Activated CD8-positive, alpha-beta T cell treated with anti-CD3 and anti-CD28 coated beads for 36 hours (primary cell): ENCODE data around the gene PTPN14. TPM values are rescaled to one million over a fixed set of nuclear protein-coding genes. Genes with fewer than 3 reads are reported as not detected.

Experiments used
- ATAC-seq: fragments of 200-7000 bp; cut with Tn5 transposase; one replicate; pipeline ENCODE4 v1.10.0; 2021; ENCODE audit warnings: mild to moderate bottlenecking, moderate library complexity
- CTCF ChIA-PET: fragments of 350-600 bp; sonication (Branson Sonifier 250); formaldehyde crosslinking; loops from one replicate; lab custom pipeline; 2021; ENCODE audit warnings: antibody characterized with exemption; lab: Charles Lee
- POLR2A ChIA-PET: fragments of 350-600 bp; sonication (Branson Sonifier 250); formaldehyde crosslinking; loops from one replicate; lab custom pipeline; 2021; ENCODE audit warnings: antibody characterized with exemption; lab: Charles Lee
- DNase-seq: peaks from one replicate; pipeline ENCODE4 v3.0.0-alpha.2; 2020
- H3K27ac Mint-ChIP-seq: one replicate; pipeline ENCODE4 v1.8.0; 2021; ENCODE audit warnings: mild to moderate bottlenecking, mixed read lengths
- H3K27me3 Mint-ChIP-seq: one replicate; pipeline ENCODE4 v1.8.0; 2021; ENCODE audit warnings: mixed read lengths
- H3K36me3 Mint-ChIP-seq: one replicate; pipeline ENCODE4 v1.8.0; 2021; ENCODE audit warnings: low read depth, mixed read lengths
- H3K4me1 Mint-ChIP-seq: one replicate; pipeline ENCODE4 v1.8.0; 2021; ENCODE audit warnings: low read depth, mixed read lengths
- H3K4me3 Mint-ChIP-seq: one replicate; pipeline ENCODE4 v1.8.0; 2021; ENCODE audit warnings: mild to moderate bottlenecking, moderate library complexity, mixed read lengths
- H3K9me3 Mint-ChIP-seq: one replicate; pipeline ENCODE4 v1.8.0; 2021; ENCODE audit warnings: mixed read lengths
- intact Hi-C: fragments of 100-400 bp; cut with micrococcal nuclease; formaldehyde crosslinking; loops from one replicate; pipeline ENCODE4 v1.10.0; 2022
- total RNA-seq, 2 experiments: library from RNA; stranded (reverse); gene quantifications; one replicate each; pipeline ENCODE4 v1.2.3, GENCODE V29; 2021
- TF ChIP-seq, protein P1 (sequence below): fragments of 200-600 bp; IDR thresholded peaks from one replicate; pipeline ENCODE4 v1.8.0; 2022; ENCODE audit warnings: antibody characterized with exemption, mild to moderate bottlenecking

Gene PTPN14
- total RNA-seq, 2 experiments from 2014 or later = 0.27 to 0.34 TPM

DNA sequence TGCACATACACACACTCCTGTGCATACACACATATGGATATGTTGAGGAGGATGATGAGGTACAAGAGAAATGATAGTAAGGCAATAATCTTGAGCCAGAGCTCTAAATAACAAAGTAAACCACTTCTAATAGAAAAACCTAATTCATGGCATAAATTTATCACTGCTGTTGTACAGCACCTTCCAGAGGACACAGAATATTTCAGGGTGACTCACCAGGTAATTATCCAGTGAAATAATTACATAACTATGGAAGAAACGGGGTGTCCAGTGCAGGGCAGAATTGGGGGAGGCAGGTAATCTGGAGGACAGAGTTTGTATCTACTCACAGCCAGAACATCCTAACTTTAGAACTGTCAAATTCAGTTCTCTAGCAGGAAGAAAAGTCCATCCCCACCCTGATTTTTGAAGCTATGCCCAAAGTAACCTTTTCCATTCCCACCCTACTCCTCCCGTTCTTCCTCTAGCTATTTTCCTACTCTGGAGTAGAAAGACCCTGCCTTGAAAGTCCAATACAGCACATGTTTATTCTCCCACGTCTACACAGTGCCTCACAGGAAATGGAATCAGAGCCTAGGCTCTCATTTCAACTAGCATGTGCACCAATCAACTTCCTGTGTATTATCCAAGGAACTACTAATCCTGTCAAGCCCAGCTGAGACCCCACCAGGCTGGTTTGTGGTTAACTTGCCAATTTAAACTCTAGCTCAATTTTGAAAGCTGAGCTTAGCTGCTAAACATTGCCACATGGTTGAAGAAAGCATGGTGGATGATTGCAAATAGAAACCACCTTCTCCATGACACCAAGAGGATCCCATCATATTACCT is 96.6 kb downstream of the PTPN14 start:
- peaks cover 11% of the 10 kb centered on the region for H3K4me1 Mint-ChIP-seq
- intact Hi-C loops = no loop called here
- CTCF ChIA-PET = interaction anchor here (1.3 to 1.6 kb wide), 3 partner anchors 14 to 193 kb away, joined by 3 to 4 read pairs (median 4); no protein-coding TSS in a partner anchor

GRCh38 chr1:214453109-214453722 is 98.2 kb downstream of the PTPN14 start:
- Mint-ChIP-seq H3K27me3 (peaks cover 11% of the 10 kb centered on the region), H3K27ac (no peak overlapping the region), H3K4me3 (no peak overlapping the region), H3K4me1 (peaks cover 11% of the 10 kb centered on the region), H3K9me3 (no peaks in the 10 kb centered on the region), H3K36me3 (no peaks in the 10 kb centered on the region)
- intact Hi-C loops = no loop called here
- TF ChIP-seq, protein P1, sequence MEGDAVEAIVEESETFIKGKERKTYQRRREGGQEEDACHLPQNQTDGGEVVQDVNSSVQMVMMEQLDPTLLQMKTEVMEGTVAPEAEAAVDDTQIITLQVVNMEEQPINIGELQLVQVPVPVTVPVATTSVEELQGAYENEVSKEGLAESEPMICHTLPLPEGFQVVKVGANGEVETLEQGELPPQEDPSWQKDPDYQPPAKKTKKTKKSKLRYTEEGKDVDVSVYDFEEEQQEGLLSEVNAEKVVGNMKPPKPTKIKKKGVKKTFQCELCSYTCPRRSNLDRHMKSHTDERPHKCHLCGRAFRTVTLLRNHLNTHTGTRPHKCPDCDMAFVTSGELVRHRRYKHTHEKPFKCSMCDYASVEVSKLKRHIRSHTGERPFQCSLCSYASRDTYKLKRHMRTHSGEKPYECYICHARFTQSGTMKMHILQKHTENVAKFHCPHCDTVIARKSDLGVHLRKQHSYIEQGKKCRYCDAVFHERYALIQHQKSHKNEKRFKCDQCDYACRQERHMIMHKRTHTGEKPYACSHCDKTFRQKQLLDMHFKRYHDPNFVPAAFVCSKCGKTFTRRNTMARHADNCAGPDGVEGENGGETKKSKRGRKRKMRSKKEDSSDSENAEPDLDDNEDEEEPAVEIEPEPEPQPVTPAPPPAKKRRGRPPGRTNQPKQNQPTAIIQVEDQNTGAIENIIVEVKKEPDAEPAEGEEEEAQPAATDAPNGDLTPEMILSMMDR = no peak
- DNase-seq (no peak), ATAC-seq (no peak)
- POLR2A ChIA-PET = no interaction called here
- CTCF ChIA-PET = interaction anchor here (1.5 kb wide), 1 partner anchor 192 kb away, joined by 4 read pairs; no protein-coding TSS in a partner anchor

More for the DNA sequence above, 96.6 kb downstream of the PTPN14 start:
- Mint-ChIP-seq H3K27ac (no peak overlapping the region), H3K4me3 (no peak overlapping the region), H3K27me3 (peaks cover 11% of the 10 kb centered on the region), H3K36me3 (no peaks in the 10 kb centered on the region), H3K9me3 (no peaks in the 10 kb centered on the region)
- no peak for ATAC-seq
- no peak for DNase-seq
- TF ChIP-seq, protein P1 = no peak
- POLR2A ChIA-PET = no interaction called here

DNA sequence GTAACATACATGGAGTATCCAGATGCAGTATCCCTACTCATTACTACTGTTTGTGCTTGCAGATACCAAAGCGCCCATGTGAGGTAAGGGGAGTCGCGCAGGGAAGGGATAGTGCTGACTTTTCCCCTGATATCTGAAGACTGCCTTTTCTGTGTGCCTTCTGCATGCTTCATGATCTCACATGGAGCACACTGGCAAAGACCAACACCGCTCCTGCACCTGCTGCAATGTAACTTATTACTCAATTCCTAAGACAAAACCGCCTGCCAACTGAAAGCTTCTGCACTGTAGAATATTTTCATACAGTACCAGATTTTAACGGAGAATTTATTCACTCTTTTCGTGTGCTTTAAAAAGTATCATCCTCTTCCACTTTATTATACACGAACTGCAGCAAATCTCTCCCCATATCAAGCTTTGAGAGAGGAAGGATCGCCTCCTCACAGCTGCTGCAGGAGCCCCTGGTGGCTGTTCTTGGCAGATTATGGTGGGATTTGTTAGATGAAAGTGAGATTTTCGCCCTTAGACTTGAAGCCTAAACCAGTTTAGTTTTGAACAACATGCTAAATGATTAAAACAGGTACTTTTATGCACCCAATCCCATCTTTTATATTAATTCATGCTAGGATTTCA is 99.1 kb downstream of the PTPN14 start:
- intact Hi-C loops = no loop called here
- Mint-ChIP-seq H3K27ac (no peak overlapping the region), H3K4me1 (peaks cover 14% of the 10 kb centered on the region), H3K4me3 (no peak overlapping the region), H3K9me3 (no peaks in the 10 kb centered on the region), H3K36me3 (no peaks in the 10 kb centered on the region), H3K27me3 (peaks cover 11% of the 10 kb centered on the region)
- CTCF ChIA-PET = interaction anchor here (0.7 to 1.0 kb wide), 2 partner anchors 72 to 120 kb away, joined by 3 read pairs; no protein-coding TSS in a partner anchor
- DNase-seq (no peak), ATAC-seq (no peak)
- TF ChIP-seq, protein P1 = no peak
- POLR2A ChIA-PET = no interaction called here

GRCh38 chr1:214451596-214451995 is 99.8 kb downstream of the PTPN14 start:
- H3K4me3 Mint-ChIP-seq = no peak overlapping the region

More at GRCh38 chr1:214451596-214451995, 99.8 kb downstream of the PTPN14 start:
- TF ChIP-seq, protein P1 = no peak
- Mint-ChIP-seq H3K36me3 (no peaks in the 10 kb centered on the region), H3K4me1 (peaks cover 19% of the 10 kb centered on the region), H3K27ac (no peak overlapping the region), H3K27me3 (peaks cover 11% of the 10 kb centered on the region), H3K9me3 (no peaks in the 10 kb centered on the region)
- POLR2A ChIA-PET = no interaction called here
- CTCF ChIA-PET = interaction anchor here (1.0 to 1.2 kb wide), 3 partner anchors 9 to 123 kb away, joined by 3 read pairs; no protein-coding TSS in a partner anchor
- ATAC-seq (peak; percentile 86), DNase-seq (peak; percentile 34)
- intact Hi-C loops = no loop called here
